Fibroblast of skin of left quadriceps (primary cell): ENCODE measurements around the gene HES6.
"Not testable (repeated sequence)": the region's sequence is repeated elsewhere in the genome, so short reads cannot be mapped to it uniquely, and the experiment has no call there.

Source experiments
- DNase-seq, 2 experiments: peaks; one replicate each; pipeline ENCODE4 v3.0.0-alpha.2; 2013; ENCODE audit warnings: low read depth in 2 of 2

Gene HES6

DNA sequence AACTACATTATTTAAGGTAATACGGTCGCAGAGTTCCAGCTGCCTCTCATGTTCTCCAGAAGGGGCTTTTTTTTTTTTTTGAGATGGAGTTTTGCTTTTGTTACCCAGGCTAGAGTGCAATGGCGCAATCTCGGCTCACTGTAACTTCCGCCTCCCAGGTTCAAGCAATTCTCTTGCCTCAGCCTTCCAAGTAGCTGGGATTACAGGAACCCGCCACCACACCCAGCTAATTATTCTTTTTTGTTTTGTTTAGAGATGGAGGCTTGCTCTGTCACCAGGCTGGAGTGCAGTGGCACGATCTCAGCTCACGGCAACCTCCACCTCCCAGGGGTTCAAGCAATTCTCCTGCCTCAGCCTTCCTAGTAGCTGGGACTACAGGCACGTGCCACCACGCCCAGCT, 33.6 kb upstream of the HES6 start:
- not testable (repeated sequence) for DNase-seq

DNA sequence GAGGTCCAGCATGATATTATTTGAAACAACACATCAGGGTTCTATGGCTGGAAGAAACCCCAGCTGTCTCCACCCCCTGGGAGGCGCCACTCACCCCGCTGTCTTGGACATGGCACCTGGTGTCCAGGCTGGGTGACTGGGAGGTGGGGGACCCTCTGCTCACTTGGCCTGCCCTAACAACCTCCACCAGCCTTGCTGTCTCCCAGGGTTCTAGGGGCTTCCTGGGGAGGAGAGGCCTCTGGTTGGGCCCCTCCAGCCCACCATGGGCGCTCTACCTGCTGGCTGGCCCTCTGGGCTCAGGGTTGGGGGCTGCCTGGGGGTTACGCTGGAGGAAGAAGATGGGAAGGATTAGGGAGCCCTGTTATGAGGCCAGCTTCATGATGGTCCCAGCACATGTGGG, 32.3 kb upstream of the HES6 start:
- DNase-seq = no peak

DNA sequence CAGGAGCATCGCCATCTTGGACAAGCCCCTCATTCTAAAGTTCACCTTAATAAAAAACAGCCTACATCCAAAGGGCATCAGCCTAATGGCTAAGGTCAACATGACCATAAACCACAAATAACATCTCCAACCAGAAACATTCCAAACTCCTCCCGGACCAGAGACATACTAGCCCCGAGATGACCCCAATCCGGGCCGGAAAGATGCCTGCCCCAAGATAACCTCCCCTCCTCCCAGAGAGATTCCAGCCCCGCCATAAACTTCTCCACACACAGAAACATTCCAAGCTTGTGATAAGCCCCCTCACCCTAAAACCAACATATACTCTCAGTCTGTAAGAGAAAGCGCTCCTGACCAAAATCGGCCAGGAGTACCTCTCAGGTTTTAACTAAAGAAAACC, 31.8 kb upstream of the HES6 start:
- not testable (repeated sequence) for DNase-seq

DNA sequence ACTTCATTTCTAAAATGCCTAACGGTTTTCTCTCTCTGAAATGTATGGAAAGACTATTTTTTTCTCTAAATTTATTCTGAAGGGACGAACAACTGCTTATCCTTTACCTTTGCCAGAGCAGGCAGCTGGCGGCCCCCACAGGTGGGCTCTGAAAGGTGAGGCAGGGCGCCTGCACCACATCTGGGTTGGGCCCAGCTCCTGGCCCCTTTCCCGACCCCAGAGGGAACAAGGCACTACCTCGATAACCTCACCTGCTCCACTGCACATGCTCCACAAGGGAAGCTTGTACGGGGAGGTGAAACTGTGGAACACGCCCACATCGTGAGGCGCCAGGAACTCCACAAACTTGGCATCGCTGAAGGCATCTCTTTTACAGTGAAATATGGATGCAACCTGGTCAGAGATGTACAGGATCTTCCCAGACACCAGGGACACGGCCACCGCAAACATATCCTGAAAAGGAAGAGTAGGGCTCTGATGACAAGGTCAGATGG, 31.3 kb upstream of the HES6 start:
- DNase-seq = no peak

DNA sequence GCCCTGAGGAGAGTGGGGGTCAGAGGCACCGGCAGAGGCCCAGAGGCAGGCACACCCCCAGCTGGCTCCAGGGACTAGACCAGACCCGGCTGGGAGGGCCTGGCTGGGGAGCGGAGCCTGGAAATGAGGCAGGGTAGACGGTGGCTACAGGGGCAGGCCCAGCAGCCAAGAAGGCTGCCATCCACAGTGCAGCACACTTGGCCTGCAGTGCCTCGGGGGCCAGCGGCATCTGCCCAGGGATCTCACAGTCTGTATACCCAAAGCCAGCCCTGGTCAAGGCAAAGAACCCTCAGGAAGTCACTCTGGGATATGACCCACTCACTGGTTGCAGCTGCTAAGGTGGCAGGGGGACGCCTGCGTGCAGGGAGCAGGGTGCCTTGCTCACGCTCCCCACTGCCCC, 30.8 kb upstream of the HES6 start:
- no peak for DNase-seq

DNA sequence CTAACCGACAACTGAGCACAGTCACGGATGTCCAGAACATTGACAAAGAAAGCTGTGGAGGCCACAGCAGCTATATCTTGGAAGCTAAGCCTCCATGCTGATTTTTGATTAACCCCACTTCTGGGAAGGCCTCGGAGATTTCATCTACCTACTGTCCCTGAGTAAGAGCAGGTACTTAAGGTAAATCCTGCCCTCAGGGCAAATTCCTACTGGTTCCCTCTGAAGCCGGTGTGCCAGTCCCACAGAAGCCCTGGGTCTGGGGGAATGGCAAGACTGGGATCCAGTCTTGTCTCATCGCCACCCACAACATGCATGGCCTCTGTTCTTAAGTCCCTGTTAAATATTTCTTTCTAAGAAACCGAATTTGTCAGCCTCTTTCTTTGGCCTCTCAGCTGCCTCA, 29.9 kb upstream of the HES6 start:
- no peak for DNase-seq

DNA sequence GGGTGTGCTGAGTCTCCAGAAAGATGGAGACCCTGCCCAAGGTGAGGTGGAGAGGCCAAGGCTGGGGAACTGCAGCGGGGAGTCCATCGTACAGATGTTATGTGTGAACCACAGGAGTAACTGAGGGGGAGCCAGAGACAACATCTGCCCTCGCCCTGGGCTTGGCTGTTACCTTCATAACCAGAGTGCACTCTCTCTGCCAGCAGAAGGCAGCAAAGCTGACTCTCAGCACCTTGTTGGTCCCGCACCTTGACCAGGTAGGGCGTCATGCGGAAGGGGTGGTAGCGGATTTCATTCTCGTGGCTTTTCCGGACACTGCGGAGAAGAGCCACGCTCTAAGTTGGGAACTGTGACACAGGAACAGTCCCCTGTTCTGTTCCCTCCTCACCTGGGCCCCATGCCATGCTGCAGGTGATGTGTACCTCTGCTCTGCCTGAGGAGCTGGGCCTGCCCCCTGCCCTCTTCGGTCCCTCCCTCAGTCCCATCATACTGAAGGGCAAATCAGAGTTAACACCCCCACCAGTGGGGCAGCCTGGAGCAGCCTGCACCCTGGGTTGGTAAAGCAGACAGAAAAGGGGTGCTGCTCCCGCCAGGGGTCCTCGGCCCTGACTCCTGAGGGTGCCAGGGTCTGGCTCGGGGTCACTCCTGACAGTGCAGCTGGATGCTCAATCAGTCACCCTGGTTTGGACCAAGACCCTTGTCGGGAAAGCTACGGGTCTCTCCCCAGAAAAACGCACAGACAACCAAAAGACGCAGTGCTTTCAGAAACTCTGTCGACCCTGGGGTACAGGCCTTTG, 28.2 kb upstream of the HES6 start:
- DNase-seq = no peak

DNA sequence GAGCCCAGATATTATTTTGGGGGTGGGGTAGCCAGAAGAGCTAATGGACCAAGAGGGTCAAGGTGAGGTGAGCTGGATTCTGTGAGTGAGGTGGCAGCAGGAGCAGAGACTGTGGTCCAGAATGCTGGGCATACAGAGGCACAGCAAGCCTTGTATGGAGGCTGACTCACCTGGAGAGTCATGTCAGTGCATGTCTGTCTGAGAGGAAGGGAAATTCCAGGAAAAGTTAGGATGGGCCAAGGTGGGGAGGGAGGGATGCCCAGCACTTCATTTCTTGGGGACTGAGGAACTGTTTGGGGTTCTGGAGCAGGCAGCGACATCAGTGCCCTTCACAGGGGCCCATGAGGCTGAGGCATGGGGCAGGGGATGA, 27.5 kb upstream of the HES6 start:
- DNase-seq = no peak

DNA sequence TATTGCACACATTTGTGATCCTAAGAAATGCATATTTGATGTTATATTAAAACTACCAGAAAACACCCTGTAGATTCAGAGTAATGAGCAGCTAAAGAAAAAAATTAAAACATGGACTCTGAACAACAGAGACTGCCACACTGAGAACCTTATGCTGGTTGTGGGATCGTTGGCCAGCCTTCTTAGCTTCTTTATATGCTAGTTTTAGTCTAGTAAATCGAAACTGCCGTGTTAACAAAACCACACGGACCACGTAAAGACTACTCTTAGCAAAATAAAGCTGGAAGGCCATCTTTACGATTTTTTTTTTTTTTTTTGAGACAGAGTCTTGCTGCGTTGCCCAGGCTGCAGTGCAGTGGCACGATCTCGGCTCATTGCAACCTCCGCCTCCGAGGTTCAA, 25.8 kb upstream of the HES6 start:
- DNase-seq = no peak

DNA sequence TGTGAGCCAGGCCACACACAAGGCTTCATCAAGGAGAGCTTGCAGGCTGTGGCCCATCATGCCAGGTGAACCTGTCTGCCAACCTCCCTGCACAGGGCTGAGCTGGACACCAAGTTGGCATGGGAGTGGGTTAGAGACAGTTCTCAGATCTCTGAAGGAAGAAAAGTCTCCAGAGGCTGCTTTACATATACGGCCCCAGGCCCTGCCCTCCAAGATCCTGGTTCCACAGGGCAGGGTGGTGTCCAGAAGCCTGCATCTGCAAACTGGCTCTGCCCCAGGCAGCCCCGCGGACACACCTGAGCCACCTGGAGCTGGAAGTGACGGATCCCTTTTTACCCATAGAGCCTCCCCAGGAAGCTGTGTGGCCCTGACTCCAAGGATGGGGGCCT, 24.2 kb upstream of the HES6 start:
- DNase-seq = no peak

DNA sequence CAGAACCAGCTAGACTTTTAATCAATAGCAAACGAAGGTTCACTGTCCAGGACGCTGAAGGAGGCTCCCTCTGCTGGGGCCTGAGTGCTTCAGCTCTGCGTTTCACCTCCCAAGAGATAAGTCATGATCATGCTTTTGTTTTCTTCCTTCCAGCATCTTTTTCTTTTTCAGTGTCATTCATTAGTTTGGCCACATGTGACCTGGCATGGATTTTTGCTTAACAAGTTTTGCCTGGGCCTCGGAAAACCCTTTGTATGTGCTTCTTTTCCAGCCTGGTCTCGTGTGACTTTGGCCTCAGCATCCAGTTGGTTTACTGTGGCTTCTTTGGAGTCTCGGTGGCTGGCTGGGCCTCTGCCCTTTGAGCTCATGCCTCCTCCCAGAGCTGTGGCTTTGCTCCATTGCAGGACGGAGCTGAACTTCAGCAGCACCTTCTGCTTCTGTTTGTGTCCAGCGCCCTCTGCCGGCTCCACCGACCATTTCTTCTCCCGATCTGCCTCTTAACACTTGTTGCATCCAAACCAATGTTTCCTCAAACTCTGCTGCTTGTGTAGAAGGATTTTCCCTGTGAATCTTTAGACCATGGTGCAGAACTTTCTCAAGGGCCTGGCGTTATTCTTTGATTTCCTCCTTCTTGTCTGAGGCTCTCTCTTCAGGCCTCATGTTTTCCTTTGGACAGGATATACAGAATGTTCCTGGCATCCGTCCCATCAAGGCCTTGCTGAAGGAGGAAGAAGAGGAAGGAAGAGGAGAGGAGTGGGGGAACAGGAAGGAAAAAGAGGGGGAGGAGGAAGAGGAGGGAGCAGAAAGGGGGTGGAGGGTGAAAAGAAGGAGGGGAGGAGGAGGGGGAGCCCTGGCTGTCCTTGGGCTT, 23.6 kb upstream of the HES6 start:
- DNase-seq = peak; percentile 63 to 64

DNA sequence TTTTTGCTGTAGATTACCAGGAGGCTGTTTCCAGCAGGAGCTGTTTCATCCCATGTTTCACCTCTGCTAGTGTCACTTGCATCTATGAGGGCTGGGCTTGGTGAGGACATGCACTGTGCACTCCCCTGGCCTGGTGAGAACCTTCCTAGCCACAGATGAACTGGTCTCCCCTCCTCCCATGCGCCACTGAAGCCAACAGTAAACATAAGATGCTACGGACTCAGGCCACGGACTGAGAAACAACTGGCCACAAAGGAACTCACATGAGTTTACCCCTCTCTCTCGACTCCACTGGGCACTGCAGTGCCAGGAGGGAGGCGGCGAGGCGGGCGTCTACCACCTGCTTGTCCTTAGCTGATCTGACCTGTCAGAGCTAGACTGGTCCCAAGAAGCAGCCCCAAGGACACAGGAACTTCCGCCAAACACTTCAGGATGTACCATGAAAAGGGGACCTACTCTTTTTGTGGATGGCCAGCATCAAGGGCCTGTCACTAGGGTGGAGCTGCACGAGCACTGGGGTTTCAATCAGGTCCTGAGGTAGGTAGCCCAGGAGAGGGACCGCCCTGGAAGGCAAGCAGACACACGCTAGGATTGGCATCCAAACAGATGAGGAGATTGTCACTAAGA, 22.8 kb upstream of the HES6 start:
- no peak for DNase-seq

DNA sequence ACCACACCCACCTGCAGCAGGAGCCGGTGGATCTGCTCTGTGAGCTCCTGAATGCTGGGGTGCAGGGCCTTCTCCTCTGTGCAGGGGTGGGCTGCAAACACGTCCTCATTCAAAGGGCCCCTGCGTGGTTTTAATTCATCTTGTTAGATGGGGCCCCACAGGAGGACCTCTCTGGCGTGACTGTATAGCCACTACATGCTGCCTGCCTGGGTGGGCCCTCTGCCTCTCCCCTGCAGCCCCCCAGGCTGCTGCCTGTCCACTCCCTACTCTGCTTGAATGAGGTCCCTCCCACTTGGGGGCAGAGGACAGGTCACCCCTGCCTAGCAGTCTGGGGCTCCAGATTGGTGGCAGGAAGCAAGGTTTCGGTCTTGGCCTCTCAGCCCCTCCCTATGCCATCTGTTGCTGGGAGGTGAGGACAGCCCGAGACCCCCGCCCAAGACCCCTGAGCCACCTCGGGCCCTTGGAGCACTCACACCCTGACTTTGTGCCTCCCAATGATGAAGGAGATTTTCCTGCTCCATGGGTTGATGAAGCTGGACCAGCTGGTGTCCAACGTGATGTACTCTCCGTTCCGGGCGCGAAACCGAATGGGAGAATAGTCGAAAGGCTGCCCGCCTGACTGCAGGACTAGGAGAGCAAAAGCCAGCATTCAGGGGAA, 22.0 kb upstream of the HES6 start:
- no peak for DNase-seq

DNA sequence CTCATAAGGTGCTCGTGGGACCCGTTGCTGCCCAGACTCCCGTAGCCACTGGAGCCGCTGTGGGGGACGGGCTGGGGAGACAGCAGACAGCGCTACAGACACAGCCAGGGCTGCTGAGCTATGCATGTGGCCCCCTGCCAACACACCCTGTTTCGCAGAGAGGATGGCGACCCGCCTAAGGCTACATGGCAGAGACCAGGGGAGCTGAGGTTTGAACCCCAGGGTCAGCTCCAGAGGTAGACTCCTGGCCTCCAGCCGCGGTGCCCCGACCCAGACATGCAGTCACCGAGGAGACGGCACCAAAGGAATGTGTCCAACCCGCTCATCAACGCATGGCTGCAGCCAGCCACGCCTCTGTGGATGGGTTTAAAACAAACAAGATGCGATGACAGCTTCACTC, 21.0 kb upstream of the HES6 start:
- DNase-seq = no peak

DNA sequence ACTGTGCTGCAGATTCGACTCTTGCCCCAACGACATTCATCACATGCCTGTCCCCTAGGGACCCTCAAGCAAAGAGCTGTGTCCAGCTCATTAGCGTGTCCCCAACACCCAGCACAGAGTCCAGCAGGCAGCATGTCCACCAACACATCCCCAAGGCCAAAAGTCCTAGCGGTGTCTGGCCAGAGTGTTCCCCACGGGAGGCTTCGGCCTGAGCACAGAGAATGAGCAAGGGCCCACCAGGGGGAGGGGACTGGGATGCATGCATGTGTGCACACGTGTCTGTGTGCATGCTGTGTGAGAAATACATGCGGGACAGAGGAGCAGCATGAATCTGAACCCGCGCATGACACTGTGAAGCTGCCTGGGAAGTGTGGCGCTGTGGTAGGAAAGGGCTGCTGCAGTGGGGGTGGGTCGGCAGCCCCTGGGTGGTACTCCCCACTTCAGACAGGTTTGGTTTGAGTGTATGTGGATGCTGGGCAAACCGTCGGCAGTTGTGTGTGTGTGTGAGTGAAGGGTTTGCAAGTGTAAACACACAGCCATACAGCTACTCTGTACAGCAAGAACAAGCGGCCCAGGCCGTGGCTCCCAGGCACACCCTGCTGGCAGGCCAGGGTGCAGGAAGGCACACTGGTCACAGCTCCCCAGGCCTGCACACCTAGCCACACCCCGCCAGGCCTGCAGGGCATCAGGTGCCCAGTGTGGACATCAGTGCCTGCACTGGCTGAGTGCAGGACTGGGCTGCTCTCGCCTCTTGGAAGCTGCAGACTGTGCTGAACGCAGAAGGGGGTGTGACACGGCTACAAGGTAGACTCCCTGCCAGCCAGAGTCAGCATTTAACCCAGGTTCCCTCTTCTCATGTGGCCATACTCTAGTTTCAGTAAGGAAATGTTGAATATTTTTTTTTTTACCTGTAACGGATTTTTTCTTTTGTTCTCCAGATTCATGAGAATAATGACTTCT, 19.5 kb upstream of the HES6 start:
- DNase-seq = no peak

DNA sequence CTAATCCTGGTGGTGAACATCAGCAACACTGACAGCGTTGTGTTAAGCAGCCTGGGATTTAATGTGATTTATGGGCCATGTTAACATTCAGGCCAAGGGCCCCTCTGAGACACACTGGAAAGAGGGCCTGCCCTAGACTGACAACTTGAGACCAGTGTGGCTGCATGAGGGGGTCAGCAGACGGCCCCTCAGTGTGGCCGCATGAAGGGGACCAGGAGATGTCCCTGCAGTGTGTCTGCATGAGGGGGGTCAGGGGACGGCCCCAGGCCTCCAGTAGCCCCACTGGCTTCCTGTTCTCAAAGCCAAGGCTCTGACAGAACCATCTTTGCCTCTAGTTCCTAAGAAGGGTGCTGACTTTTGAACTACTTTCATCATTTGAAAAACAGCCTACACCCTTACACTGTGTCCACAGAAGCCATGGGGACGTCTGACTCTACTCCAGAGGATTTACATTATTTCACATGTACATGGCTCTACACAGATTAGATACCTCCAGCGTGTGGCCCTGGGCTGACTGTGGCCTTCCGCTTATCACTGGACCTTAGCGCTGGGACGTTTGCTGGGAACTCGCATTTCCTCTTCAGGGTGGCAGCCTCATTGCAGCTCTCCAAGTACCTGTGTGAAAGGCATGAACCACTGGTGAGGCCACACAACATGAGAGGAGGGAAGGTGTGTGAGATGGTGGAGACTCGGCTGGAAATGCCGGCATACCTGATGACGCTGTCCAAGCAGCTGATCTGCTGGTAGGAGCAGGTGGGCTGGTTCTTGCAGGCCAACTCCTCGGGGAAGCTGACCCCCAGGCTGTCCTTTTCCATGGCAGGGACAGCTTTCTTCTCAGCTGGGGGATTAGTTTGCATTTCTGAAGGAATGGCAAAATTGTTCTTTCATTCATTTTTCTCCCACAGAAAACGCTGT, 18.2 kb upstream of the HES6 start:
- no peak for DNase-seq

DNA sequence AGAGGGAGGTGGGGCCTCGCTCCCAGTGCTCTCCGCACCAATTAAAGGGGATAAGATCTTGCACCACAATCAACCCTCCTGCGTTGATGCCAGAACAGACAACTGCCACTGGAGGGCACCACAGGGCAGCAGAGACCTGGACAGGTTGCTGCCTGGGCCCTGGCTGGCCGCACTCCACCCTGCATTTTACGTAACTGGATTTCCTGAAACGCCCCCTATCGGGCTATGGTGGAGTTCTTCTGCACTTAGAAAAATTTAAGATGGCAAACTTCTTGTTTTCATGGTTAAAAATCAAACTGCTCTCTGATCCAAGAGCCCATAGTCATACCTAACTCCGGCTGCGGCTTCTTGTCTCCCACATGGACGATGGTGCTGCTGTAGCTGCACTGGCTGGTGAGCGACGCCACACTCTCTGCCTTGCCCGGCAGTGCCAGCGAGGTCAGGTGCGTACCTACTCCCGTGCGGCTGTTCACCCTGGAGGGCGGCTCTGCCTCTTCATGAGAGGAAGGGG, 16.8 kb upstream of the HES6 start:
- peak; percentile 22 to 23 for DNase-seq

DNA sequence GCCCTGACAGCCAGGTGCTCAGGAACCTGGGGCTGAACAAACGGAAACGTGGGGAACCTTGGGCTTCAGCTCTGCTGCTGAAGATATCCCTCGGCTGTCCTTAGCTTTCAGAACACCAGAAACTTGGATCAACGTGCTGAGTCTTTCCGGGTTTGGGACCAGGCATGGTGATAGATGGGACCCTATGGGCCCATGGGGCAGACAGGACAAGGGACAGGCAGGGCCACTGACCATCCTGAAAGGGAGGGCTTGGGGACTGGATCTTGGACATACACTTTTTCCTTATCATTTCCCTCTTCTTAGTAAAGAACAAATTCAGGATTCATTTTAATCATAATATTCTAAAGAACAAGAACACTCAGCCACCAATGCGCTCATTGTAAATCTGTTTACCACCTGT, 16.3 kb upstream of the HES6 start:
- DNase-seq = no peak

DNA sequence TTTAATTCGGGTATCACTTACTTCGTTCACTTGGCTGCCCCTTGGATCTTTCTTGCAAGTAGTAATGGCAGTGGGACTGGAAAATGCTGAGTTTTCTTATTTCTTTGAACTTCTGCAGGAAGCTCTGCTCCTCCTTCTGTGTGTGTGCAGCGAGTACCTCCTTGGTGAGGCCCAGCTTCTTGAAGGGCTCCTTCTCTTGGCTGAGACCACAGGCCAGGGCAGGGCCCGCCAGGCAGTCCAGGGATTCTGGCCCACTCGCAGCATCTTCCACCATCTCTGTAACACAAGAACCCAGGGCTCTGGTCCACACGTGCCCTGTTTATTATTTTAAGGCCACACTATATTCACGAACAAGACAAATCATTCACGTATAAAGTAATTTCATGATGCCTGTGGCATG, 15.8 kb upstream of the HES6 start:
- DNase-seq = no peak

DNA sequence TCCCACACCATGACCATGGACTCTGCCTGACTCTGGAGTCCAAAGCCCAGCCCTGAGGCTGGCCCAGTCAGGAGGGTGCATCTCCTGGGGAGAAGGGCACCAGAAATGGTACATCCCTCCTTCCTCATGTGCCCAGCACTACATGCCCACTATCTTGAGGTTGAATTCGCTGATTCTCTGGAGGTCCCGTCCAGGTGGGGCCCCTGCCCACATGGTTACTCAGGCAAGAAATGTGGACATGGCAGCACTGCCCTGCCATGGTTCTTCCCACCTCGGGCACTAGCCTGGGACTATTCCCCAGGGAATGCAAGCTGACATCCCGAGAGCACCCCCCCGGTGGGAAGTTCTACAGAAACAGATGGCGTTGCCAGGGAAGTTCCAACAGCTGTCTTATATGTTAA, 15.3 kb upstream of the HES6 start:
- DNase-seq = no peak
